ENCODE measurements around the gene SLC43A3. TPM values are rescaled to one million over a fixed set of nuclear protein-coding genes. Genes with fewer than 3 reads are reported as not detected.

The SLC43A3 gene
- total and polyA plus RNA-seq, 9 of the 15 experiments (the other 6 are each of a cell fraction or from before 2014, with no cell fraction given): 63.7 to 281 (median 139) TPM

GRCh38 chr11:57387289-57388030 lies 39.5 kb downstream of the SLC43A3 start (continued):
- TF ChIP-seq ZBTB40 (IDR thresholded peaks at IDR 0.05): no peak
- TF ChIP-seq ZBTB40 (CRISPR knock-in tag; IDR thresholded peaks at IDR 0.05): no peak
- 0 out of 2 replicates have a peak, but pooled peaks have one; percentile 44 for TF ChIP-seq ZNF75A (CRISPR knock-in tag; IDR thresholded peaks at IDR 0.05)
- no peak for TF ChIP-seq CHD7 (IDR thresholded peaks at IDR 0.05; ENCODE audit: low read depth, low read length)
- TF ChIP-seq LCOR (CRISPR knock-in tag; IDR thresholded peaks at IDR 0.05): no peak
- TF ChIP-seq BRD9 (IDR thresholded peaks at IDR 0.05; ENCODE audit: low read depth, partially characterized antibody): no peak

Data from K562 (cell line).